Caco-2 (cell line): ENCODE results near the gene HCN3. TPM values are rescaled to one million over a fixed set of nuclear protein-coding genes. Genes with fewer than 3 reads are reported as not detected.

ENCODE experiments used
- BruUV-seq: library from RNA; stranded (reverse); fragments of 400-500 nt; replicated peaks from 2 replicates; lab custom pipeline; 2021; lab: Mats Ljungman, UMichigan
- CTCF ChIA-PET: fragments of 300-600 bp; sonication (Branson Sonifier 250); formaldehyde crosslinking; loops from one replicate; lab custom pipeline; 2022; ENCODE audit warnings: antibody characterized with exemption; lab: Charles Lee
- POLR2A ChIA-PET: fragments of 300-600 bp; sonication (Branson Sonifier 250); formaldehyde crosslinking; loops from one replicate; lab custom pipeline; 2022; ENCODE audit warnings: antibody characterized with exemption; lab: Charles Lee
- DNase-seq, 2 experiments: peaks; one replicate each; pipeline versions ENCODE4 v3.0.0 to v3.0.0-alpha.2; 2020 to 2022
- H3K27me3 ChIP-seq: replicated peaks from 2 replicates; pipeline ENCODE4 v1.6.0; 2011; ENCODE audit warnings: low read length; ENCODE audit not compliant: control insufficient read depth, insufficient read depth
- H3K36me3 ChIP-seq: 2 replicates; pipeline ENCODE4 v1.5.1; 2011; ENCODE audit warnings: low read length; ENCODE audit not compliant: control insufficient read depth, insufficient read depth
- H3K4me1 ChIP-seq: fragments of 250-450 bp; sonication (Bioruptor Pico); 2 replicates; pipeline ENCODE4 v1.5.1; 2020; ENCODE audit warnings: mild to moderate bottlenecking
- H3K4me3 ChIP-seq: 2 replicates; pipeline ENCODE4 v1.5.1; 2011; ENCODE audit warnings: low read depth, mild to moderate bottlenecking, control low read depth, low read length
- H3K9me3 ChIP-seq: fragments of 250-450 bp; sonication (Bioruptor Pico); 2 replicates; pipeline ENCODE4 v1.5.1; 2020; ENCODE audit warnings: mild to moderate bottlenecking, moderate library complexity
- H3K27ac Mint-ChIP-seq: one replicate; pipeline ENCODE4 v1.8.0; 2022; ENCODE audit warnings: mixed read lengths; ENCODE audit not compliant: unreplicated experiment
- H3K27me3 Mint-ChIP-seq: one replicate; pipeline ENCODE4 v1.8.0; 2022; ENCODE audit warnings: mixed read lengths; ENCODE audit not compliant: insufficient read depth, unreplicated experiment
- H3K36me3 Mint-ChIP-seq: one replicate; pipeline ENCODE4 v1.8.0; 2022; ENCODE audit warnings: mild to moderate bottlenecking, mixed read lengths; ENCODE audit not compliant: insufficient read depth, unreplicated experiment
- H3K4me1 Mint-ChIP-seq: one replicate; pipeline ENCODE4 v1.8.0; 2022; ENCODE audit warnings: low read depth, mixed read lengths; ENCODE audit not compliant: unreplicated experiment
- H3K4me3 Mint-ChIP-seq: one replicate; pipeline ENCODE4 v1.8.0; 2022; ENCODE audit warnings: mild to moderate bottlenecking, moderate library complexity, mixed read lengths; ENCODE audit not compliant: unreplicated experiment
- H3K9me3 Mint-ChIP-seq: one replicate; pipeline ENCODE4 v1.8.0; 2022; ENCODE audit warnings: mixed read lengths; ENCODE audit not compliant: unreplicated experiment
- CTCF ChIP-seq, 2 experiments: fragments of 200-600 bp in 1 of 2; IDR thresholded peaks; 1 replicate in 1 of 2; 2 replicates in 1 of 2; pipeline versions ENCODE4 v1.5.1 to v1.8.0; 2011 to 2022; ENCODE audit warnings: antibody characterized with exemption in 1 of 2, control low read depth in 1 of 2, inconsistent platforms in 1 of 2, low read depth in 1 of 2, low read length in 1 of 2, mild to moderate bottlenecking in 1 of 2, moderate library complexity in 1 of 2; ENCODE audit not compliant: insufficient read depth in 1 of 2, severe bottlenecking in 1 of 2, unreplicated experiment in 1 of 2
- intact Hi-C: fragments of 100-400 bp; cut with micrococcal nuclease; formaldehyde crosslinking; loops from one replicate; pipeline ENCODE4 v1.10.0; 2022; ENCODE audit not compliant: unreplicated experiment
- total RNA-seq: library from RNA; stranded (reverse); gene quantifications from 2 replicates; pipeline ENCODE4 v1.2.3, GENCODE V29; 2022

Gene HCN3
- total RNA-seq, 1 experiment from 2014 or later: 8.8 TPM

- CTCF ChIA-PET: interaction anchor here (0.6 to 1.4 kb wide), 2 partner anchors 86 to 1826 kb away, joined by 3 read pairs; no protein-coding TSS in a partner anchor
- intact Hi-C loops: no loop called here
- H3K36me3 Mint-ChIP-seq: peaks cover 4% of the 10 kb centered on the region
- no TSS peak for BruUV-seq
- H3K27me3 Mint-ChIP-seq: no peaks in the 10 kb centered on the region
- Histone ChIP-seq H3K9me3 (no peaks in the 10 kb centered on the region), H3K36me3 (no peaks in the 10 kb centered on the region), H3K4me3 (no peak overlapping the region), H3K27me3 (no peaks in the 10 kb centered on the region), H3K4me1 (no peaks in the 10 kb centered on the region)
- no peaks in the 10 kb centered on the region for H3K4me1 Mint-ChIP-seq
- DNase-seq: no peak
- no peaks in the 10 kb centered on the region for H3K9me3 Mint-ChIP-seq
- no peak overlapping the region for H3K27ac Mint-ChIP-seq
- no peak overlapping the region for H3K4me3 Mint-ChIP-seq
- no peak for TF ChIP-seq CTCF (IDR thresholded peaks at IDR 0.05; ENCODE audit: insufficient read depth in 1 of 2, low read depth in 1 of 2, low read length in 1 of 2, severe bottlenecking in 1 of 2, unreplicated experiment in 1 of 2)
- POLR2A ChIA-PET: no interaction called here
These were observed 16.0 kb downstream of the HCN3 start for GRCh38 chr1:155293086-155293749.

GRCh38 chr1:155294520-155295182 lies 17.4 kb downstream of the HCN3 start:
- H3K4me3 Mint-ChIP-seq: no peak overlapping the region
- H3K36me3 Mint-ChIP-seq: peaks cover 4% of the 10 kb centered on the region
- no peak for TF ChIP-seq CTCF (IDR thresholded peaks at IDR 0.05; ENCODE audit: insufficient read depth in 1 of 2, low read depth in 1 of 2, low read length in 1 of 2, severe bottlenecking in 1 of 2, unreplicated experiment in 1 of 2)
- no peak overlapping the region for H3K4me3 ChIP-seq
- ChIA-PET CTCF (no interaction called here), POLR2A (no interaction called here)
- no peaks in the 10 kb centered on the region for H3K4me1 ChIP-seq
- H3K27ac Mint-ChIP-seq: no peak overlapping the region
- H3K9me3 ChIP-seq: no peaks in the 10 kb centered on the region
- no peaks in the 10 kb centered on the region for H3K27me3 Mint-ChIP-seq
- DNase-seq: no peak
- no TSS peak for BruUV-seq
- no peaks in the 10 kb centered on the region for H3K36me3 ChIP-seq
- intact Hi-C loops: no loop called here
- H3K27me3 ChIP-seq: no peaks in the 10 kb centered on the region
- no peaks in the 10 kb centered on the region for H3K9me3 Mint-ChIP-seq
- H3K4me1 Mint-ChIP-seq: no peaks in the 10 kb centered on the region

- DNase-seq: no peak
- no TSS peak for BruUV-seq
- intact Hi-C loops: no loop called here
- Histone ChIP-seq H3K9me3 (no peaks in the 10 kb centered on the region), H3K27me3 (no peaks in the 10 kb centered on the region), H3K36me3 (no peaks in the 10 kb centered on the region), H3K4me3 (no peak overlapping the region), H3K4me1 (no peaks in the 10 kb centered on the region)
- Mint-ChIP-seq H3K27me3 (no peaks in the 10 kb centered on the region), H3K4me1 (no peaks in the 10 kb centered on the region), H3K27ac (no peak overlapping the region), H3K9me3 (no peaks in the 10 kb centered on the region), H3K36me3 (peaks cover 4% of the 10 kb centered on the region), H3K4me3 (no peak overlapping the region)
- ChIA-PET CTCF (no interaction called here), POLR2A (no interaction called here)
- no peak for TF ChIP-seq CTCF (IDR thresholded peaks at IDR 0.05; ENCODE audit: insufficient read depth in 1 of 2, low read depth in 1 of 2, low read length in 1 of 2, severe bottlenecking in 1 of 2, unreplicated experiment in 1 of 2)
These were observed 18.1 kb downstream of the HCN3 start for GRCh38 chr1:155295183-155295941.
